Measurements from ENCODE around the gene HCAR2.
"Not testable (repeated sequence)": the region's sequence is repeated elsewhere in the genome, so short reads cannot be mapped to it uniquely, and the experiment has no call there.

Gene HCAR2

DNA sequence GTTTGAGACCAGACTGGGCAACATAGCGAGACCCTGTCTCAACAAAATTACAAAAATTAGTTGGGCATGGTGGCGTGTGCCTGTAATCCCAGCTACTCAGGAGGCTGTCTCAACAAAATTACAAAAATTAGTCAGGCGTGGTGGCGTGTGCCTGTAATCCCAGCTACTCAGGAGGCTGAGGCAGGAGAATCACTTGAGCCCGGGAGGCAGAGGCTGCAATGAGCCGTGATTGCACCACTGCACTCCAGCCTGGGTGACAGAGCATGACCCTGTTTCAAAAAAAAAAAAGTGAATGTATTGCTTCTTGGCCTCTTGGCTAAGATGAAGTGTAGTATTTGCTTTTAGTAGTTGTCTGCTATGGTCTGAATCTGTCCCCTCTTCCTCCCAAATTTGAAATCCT, 22.2 kb downstream of the HCAR2 start:
- not testable (repeated sequence) for H3K4me3 ChIP-seq (ENCODE audit: low read length); H3K27me3 ChIP-seq (ENCODE audit: control insufficient read depth, insufficient read depth, low read length); H3K27ac ChIP-seq (ENCODE audit: low read length); H3K4me1 ChIP-seq (ENCODE audit: control insufficient read depth, low read depth, low read length); H3K9ac ChIP-seq (ENCODE audit: low read length); H3K9me3 ChIP-seq (ENCODE audit: control insufficient read depth, low read depth, low read length); H3K36me3 ChIP-seq (ENCODE audit: control insufficient read depth, low read depth, low read length)

DNA sequence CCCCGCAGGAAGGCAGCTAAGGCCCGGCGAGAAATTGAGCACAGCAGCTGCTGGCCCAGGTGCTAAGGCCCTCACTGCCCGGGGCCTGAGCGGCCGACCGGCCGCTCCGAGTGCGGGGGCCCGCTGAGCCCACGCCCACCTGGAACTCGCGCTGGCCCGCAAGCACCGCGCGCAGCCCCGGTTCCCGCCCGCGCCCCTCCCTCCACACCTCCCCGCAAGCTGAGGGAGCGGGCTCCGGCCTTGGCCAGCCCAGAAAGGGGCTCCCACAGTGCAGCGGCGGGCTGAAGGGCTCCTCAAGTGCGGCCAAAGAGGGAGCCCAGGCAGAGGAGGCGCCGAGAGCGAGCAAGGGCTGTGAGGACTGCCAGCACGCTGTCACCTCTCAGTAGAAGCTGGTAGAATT, 26.4 kb downstream of the HCAR2 start:
- not testable (repeated sequence) for H3K27me3 ChIP-seq (ENCODE audit: control insufficient read depth, insufficient read depth, low read length); H3K27ac ChIP-seq (ENCODE audit: low read length); H3K9me3 ChIP-seq (ENCODE audit: control insufficient read depth, low read depth, low read length); H3K9ac ChIP-seq (ENCODE audit: low read length); H3K36me3 ChIP-seq (ENCODE audit: control insufficient read depth, low read depth, low read length); H3K4me1 ChIP-seq (ENCODE audit: control insufficient read depth, low read depth, low read length); H3K4me3 ChIP-seq (ENCODE audit: low read length)

DNA sequence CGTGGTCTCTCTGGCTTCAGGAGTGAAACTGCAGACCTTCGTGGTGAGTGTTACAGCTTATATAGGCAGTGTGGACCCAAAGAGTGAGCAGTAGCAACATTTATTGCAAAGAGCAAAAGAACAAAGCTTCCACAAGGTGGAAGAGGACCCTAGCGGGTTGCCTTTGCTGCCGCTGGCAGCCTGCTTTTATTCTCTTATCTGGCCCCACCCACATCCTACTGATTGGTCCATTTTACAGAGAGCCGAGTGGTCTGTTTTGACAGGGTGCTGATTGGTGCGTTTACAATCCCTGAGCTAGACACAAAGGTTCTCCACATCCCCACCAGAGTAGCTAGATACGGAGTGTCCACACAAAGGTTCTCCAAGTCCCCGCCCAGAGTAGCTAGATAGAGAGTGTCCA, 27.1 kb downstream of the HCAR2 start:
- H3K36me3 ChIP-seq (ENCODE audit: control insufficient read depth, low read depth, low read length); H3K9ac ChIP-seq (ENCODE audit: low read length); H3K27ac ChIP-seq (ENCODE audit: low read length); H3K4me3 ChIP-seq (ENCODE audit: low read length); H3K4me1 ChIP-seq (ENCODE audit: control insufficient read depth, low read depth, low read length); H3K27me3 ChIP-seq (ENCODE audit: control insufficient read depth, insufficient read depth, low read length); H3K9me3 ChIP-seq (ENCODE audit: control insufficient read depth, low read depth, low read length): not testable (repeated sequence)

DNA sequence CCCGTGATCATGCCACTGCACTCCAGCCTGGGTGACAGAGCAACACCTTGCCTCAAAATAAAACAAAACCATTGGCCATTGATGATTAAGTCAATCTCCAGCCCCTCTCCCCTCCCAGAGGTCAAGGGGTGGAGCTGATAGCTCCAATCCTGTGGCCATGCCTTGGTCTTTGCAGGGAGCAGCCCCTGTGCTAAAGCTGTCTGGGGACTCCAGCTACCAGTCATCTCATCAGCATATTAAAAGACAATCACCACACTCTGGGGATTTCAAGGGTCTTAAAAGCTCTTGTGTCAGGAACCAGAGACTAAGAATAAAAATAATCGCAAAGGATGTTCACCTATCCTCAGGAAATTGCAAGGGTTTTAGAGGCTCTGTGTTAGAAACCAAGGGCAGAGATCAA, 30.6 kb downstream of the HCAR2 start:
- Histone ChIP-seq H3K4me3 (ENCODE audit: low read length) (no peak overlapping the region), H3K27ac (ENCODE audit: low read length) (no peak overlapping the region), H3K9me3 (ENCODE audit: control insufficient read depth, low read depth, low read length) (no peaks in the 10 kb centered on the region), H3K4me1 (ENCODE audit: control insufficient read depth, low read depth, low read length) (peaks cover 3% of the 10 kb centered on the region), H3K9ac (ENCODE audit: low read length) (no peak overlapping the region), H3K27me3 (ENCODE audit: control insufficient read depth, insufficient read depth, low read length) (no peaks in the 10 kb centered on the region), H3K36me3 (ENCODE audit: control insufficient read depth, low read depth, low read length) (no peaks in the 10 kb centered on the region)

DNA sequence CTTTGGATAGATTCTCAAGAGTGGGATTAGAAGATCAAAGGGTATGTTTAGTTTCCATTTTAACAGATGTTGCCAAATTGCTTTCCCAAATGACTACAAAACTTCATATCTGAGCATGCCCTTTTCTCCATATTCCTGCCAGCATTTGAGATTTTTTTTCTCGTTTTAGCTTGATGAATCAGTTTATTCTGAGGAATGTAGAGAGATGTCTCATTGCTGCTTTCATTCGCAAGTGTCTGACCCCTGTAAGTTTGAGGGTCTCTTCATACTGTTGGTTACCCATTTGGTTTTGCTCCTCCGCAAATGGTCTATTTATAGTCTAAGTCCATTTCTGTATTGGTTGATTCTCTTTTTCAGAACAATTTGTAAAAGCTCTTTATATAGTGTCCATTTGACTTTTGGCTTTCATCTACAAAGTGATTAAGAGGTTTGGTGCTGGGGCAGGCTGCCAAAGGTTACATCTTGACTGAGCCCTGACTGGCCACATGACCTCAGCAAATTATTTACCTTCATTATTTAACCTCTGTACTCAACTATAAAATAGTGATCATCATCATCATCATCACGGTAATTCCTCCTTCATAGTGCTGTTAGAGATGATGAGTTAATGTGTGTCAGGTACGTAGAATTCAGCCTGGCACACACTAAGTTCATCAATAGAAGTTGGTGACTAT, 33.6 kb downstream of the HCAR2 start:
- H3K4me3 ChIP-seq (ENCODE audit: low read length): no peak overlapping the region
- peaks cover 3% of the 10 kb centered on the region for H3K4me1 ChIP-seq (ENCODE audit: control insufficient read depth, low read depth, low read length)
- H3K9me3 ChIP-seq (ENCODE audit: control insufficient read depth, low read depth, low read length): no peaks in the 10 kb centered on the region
- H3K9ac ChIP-seq (ENCODE audit: low read length): no peak overlapping the region
- H3K27me3 ChIP-seq (ENCODE audit: control insufficient read depth, insufficient read depth, low read length): no peaks in the 10 kb centered on the region
- no peaks in the 10 kb centered on the region for H3K36me3 ChIP-seq (ENCODE audit: control insufficient read depth, low read depth, low read length)
- H3K27ac ChIP-seq (ENCODE audit: low read length): no peak overlapping the region

DNA sequence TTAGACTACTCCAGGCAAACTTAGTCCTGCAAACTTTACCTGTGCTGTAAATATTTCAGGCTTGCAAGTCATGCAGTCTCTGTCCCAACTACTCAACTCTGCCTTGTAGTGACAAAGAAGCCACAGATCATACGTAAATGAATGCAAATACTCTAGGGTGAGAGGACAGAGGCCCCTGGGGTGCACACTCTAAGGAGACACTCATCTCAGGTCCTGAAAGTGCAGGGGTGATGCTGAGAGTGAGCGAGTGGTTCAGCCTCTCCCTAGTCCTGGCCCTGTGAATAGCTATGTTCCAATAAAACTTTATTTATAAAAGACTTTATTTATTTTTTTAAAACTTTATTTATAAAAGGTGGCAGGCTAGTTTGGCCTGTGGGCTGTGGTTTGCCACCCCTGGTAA, 34.9 kb downstream of the HCAR2 start:
- H3K9me3 ChIP-seq (ENCODE audit: control insufficient read depth, low read depth, low read length): no peaks in the 10 kb centered on the region
- no peaks in the 10 kb centered on the region for H3K36me3 ChIP-seq (ENCODE audit: control insufficient read depth, low read depth, low read length)
- no peaks in the 10 kb centered on the region for H3K27me3 ChIP-seq (ENCODE audit: control insufficient read depth, insufficient read depth, low read length)
- no peak overlapping the region for H3K4me3 ChIP-seq (ENCODE audit: low read length)
- peaks cover 3% of the 10 kb centered on the region for H3K4me1 ChIP-seq (ENCODE audit: control insufficient read depth, low read depth, low read length)
- H3K27ac ChIP-seq (ENCODE audit: low read length): no peak overlapping the region
- no peak overlapping the region for H3K9ac ChIP-seq (ENCODE audit: low read length)

DNA sequence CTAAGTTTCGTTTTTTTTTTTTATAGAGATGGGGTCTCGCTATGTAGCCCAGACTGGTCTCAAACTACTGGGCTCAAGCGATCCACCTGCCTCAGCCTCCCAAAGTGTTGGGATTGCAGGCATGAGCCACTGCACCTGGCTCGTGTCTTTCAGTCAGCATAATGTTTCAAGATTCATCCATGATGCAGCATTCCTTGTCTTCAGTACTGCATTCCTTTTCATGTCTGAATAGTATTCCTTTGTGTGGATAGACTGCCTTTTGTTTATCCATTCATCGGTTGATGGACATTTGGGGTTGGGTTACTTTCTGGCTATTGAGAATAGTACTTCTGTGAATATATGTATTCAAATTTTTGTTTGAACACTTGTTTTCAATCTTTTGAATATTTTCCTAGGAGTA, 37.4 kb downstream of the HCAR2 start:
- H3K4me3 ChIP-seq (ENCODE audit: low read length): no peak overlapping the region
- H3K27me3 ChIP-seq (ENCODE audit: control insufficient read depth, insufficient read depth, low read length): no peaks in the 10 kb centered on the region
- no peaks in the 10 kb centered on the region for H3K4me1 ChIP-seq (ENCODE audit: control insufficient read depth, low read depth, low read length)
- no peaks in the 10 kb centered on the region for H3K9me3 ChIP-seq (ENCODE audit: control insufficient read depth, low read depth, low read length)
- no peak overlapping the region for H3K27ac ChIP-seq (ENCODE audit: low read length)
- H3K9ac ChIP-seq (ENCODE audit: low read length): no peak overlapping the region
- H3K36me3 ChIP-seq (ENCODE audit: control insufficient read depth, low read depth, low read length): no peaks in the 10 kb centered on the region

DNA sequence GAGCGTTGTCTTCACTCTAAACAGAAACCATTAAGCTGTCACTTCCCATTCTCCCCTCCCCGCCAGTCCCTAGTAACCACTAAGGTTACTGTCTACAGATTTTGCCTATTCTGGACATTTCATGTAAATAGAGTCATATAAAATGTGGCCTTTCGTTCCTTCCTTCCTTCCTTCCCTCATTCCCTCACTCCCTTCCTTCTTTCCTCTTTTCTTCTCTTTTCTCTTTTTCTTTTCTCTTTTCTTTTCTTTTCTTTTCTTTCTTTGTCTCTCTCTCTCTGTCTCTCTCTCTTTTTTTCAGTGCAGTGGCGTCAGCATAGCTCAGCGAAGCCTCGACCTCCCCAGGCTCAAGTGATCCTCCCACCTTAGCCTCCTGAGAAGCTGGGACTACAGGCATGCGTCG, 37.8 kb downstream of the HCAR2 start:
- Histone ChIP-seq H3K27me3 (ENCODE audit: control insufficient read depth, insufficient read depth, low read length) (no peaks in the 10 kb centered on the region), H3K36me3 (ENCODE audit: control insufficient read depth, low read depth, low read length) (no peaks in the 10 kb centered on the region), H3K9ac (ENCODE audit: low read length) (no peak overlapping the region), H3K4me3 (ENCODE audit: low read length) (no peak overlapping the region), H3K4me1 (ENCODE audit: control insufficient read depth, low read depth, low read length) (no peaks in the 10 kb centered on the region), H3K9me3 (ENCODE audit: control insufficient read depth, low read depth, low read length) (no peaks in the 10 kb centered on the region), H3K27ac (ENCODE audit: low read length) (no peak overlapping the region)

DNA sequence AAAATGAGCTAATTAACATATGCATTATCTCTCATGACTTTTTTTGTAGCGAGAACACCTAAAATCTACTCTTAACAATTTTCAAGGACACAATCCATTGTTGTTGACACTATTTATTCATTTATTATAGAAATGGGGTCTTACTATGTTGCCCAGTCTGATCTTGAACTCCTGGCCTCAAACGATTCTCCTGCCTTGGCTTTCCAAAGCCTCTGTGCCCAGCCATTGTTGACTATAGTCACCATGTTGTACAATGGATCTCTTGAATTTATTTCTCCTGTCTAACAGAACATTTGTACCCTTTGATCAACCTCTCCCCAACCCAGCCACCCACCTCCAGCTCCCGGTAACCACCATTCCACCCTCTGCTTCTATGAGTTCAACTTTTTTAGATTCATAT, 41.2 kb downstream of the HCAR2 start:
- no peak overlapping the region for H3K9ac ChIP-seq (ENCODE audit: low read length)
- no peak overlapping the region for H3K27ac ChIP-seq (ENCODE audit: low read length)
- H3K9me3 ChIP-seq (ENCODE audit: control insufficient read depth, low read depth, low read length): no peaks in the 10 kb centered on the region
- H3K27me3 ChIP-seq (ENCODE audit: control insufficient read depth, insufficient read depth, low read length): no peaks in the 10 kb centered on the region
- no peak overlapping the region for H3K4me3 ChIP-seq (ENCODE audit: low read length)
- no peaks in the 10 kb centered on the region for H3K36me3 ChIP-seq (ENCODE audit: control insufficient read depth, low read depth, low read length)
- H3K4me1 ChIP-seq (ENCODE audit: control insufficient read depth, low read depth, low read length): no peaks in the 10 kb centered on the region

DNA sequence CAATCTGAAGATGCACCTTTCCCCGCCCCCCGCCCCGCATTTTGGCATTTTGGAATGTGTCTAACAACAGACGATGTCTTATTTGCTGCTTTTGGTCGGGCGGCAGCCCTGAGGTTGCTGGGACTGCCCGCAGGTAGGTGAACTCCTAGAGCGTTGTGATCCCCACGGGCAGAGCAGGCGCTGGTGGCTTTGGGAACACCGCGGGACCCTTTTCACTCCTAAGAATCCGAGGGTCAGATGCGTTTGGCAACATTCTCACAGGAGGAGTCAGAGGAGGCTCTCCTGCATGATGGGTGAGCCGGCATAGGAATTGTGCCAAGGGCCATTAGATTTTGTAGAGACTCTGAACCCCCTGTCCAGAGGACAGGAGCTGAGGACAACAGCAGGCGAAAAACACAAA, 41.9 kb downstream of the HCAR2 start:
- H3K9ac ChIP-seq (ENCODE audit: low read length): no peak overlapping the region
- H3K9me3 ChIP-seq (ENCODE audit: control insufficient read depth, low read depth, low read length): no peaks in the 10 kb centered on the region
- H3K27ac ChIP-seq (ENCODE audit: low read length): no peak overlapping the region
- no peaks in the 10 kb centered on the region for H3K27me3 ChIP-seq (ENCODE audit: control insufficient read depth, insufficient read depth, low read length)
- no peaks in the 10 kb centered on the region for H3K36me3 ChIP-seq (ENCODE audit: control insufficient read depth, low read depth, low read length)
- H3K4me1 ChIP-seq (ENCODE audit: control insufficient read depth, low read depth, low read length): no peaks in the 10 kb centered on the region
- H3K4me3 ChIP-seq (ENCODE audit: low read length): no peak overlapping the region

DNA sequence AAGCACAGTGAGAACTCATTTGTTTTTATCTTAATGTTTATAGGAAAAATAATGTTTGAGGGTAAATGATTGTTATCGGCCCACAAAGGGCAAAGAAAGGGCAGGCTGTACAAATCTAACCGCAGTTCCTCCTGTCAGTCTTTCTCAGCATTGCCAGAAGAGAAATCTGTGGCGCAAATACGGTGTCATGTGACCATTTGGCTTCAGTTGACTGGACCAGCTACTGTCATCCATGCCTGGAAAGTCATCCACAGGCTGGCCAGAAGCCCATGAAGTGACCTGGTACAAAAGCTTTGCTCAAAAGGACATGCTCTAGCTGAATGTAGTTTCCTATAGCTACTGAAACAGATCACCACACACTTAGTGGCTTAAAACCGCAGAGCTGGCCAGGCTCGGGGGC, 43.6 kb downstream of the HCAR2 start:
- Histone ChIP-seq H3K36me3 (ENCODE audit: control insufficient read depth, low read depth, low read length) (no peaks in the 10 kb centered on the region), H3K27me3 (ENCODE audit: control insufficient read depth, insufficient read depth, low read length) (no peaks in the 10 kb centered on the region), H3K9me3 (ENCODE audit: control insufficient read depth, low read depth, low read length) (no peaks in the 10 kb centered on the region), H3K4me1 (ENCODE audit: control insufficient read depth, low read depth, low read length) (no peaks in the 10 kb centered on the region), H3K4me3 (ENCODE audit: low read length) (no peak overlapping the region), H3K9ac (ENCODE audit: low read length) (no peak overlapping the region), H3K27ac (ENCODE audit: low read length) (no peak overlapping the region)

DNA sequence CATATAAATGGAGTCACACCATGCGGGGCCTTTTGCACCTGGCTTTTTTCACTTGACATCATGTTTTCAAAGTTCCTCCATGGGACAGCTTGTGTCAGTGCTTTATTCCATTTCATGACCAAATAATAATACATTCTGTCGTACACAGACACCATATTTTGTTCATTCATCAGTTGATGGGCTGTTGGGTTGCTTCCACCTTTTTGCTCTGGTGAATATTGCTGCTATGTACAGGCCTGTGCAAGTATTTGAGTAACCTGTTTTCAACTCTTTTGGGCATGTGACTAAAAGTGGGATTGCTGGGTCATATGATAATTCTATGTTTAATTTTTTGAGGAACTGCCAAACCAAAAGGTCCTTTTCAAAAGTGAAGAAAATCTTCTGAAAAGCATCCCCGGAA, 46.9 kb downstream of the HCAR2 start:
- no peak overlapping the region for H3K9ac ChIP-seq (ENCODE audit: low read length)
- H3K4me3 ChIP-seq (ENCODE audit: low read length): no peak overlapping the region
- H3K27me3 ChIP-seq (ENCODE audit: control insufficient read depth, insufficient read depth, low read length): no peaks in the 10 kb centered on the region
- H3K9me3 ChIP-seq (ENCODE audit: control insufficient read depth, low read depth, low read length): no peaks in the 10 kb centered on the region
- no peaks in the 10 kb centered on the region for H3K36me3 ChIP-seq (ENCODE audit: control insufficient read depth, low read depth, low read length)
- H3K27ac ChIP-seq (ENCODE audit: low read length): no peak overlapping the region
- H3K4me1 ChIP-seq (ENCODE audit: control insufficient read depth, low read depth, low read length): no peaks in the 10 kb centered on the region

Data from iPS-18a (cell line).